Small intestine (tissue), 7 donors: ENCODE results near the gene CECR2. TPM values are rescaled to one million over a fixed set of nuclear protein-coding genes. Genes with fewer than 3 reads are reported as not detected.

Experiments
- DNase-seq, 2 donors: peaks; one replicate each; pipeline versions ENCODE4 v3.0.0 to v3.0.0-alpha.2; 2013
- FAIRE-seq: peaks from 2 replicates; lab custom pipeline; 2012; peaks lifted over from hg19 to GRCh38; lab: Jason Lieb, UNC
- H3K27ac ChIP-seq, 3 donors: one replicate each; pipeline ENCODE4 v1.5.1; 2013; ENCODE audit warnings: low read length in 2 of 3, mild to moderate bottlenecking in 2 of 3, control low read depth in 1 of 3, inconsistent platforms in 1 of 3, low read depth in 1 of 3, moderate library complexity in 1 of 3
- H3K27me3 ChIP-seq, 3 donors: one replicate each; pipeline ENCODE4 v1.6.1; 2013; ENCODE audit warnings: low read length in 3 of 3, inconsistent platforms in 1 of 3; ENCODE audit not compliant: control insufficient read depth in 3 of 3, insufficient read depth in 3 of 3
- H3K36me3 ChIP-seq, 3 donors: one replicate each; pipeline ENCODE4 v1.6.1; 2013; ENCODE audit warnings: low read length in 3 of 3, inconsistent platforms in 1 of 3, low read depth in 1 of 3, mild to moderate bottlenecking in 1 of 3, moderate library complexity in 1 of 3; ENCODE audit not compliant: control insufficient read depth in 3 of 3, insufficient read depth in 2 of 3
- H3K4me1 ChIP-seq, 3 donors: one replicate each; pipeline ENCODE4 v1.6.1; 2013; ENCODE audit warnings: low read length in 2 of 3, inconsistent platforms in 1 of 3, low read depth in 1 of 3, mild to moderate bottlenecking in 1 of 3, moderate library complexity in 1 of 3; ENCODE audit not compliant: control insufficient read depth in 3 of 3, insufficient read depth in 2 of 3
- H3K4me3 ChIP-seq, 3 donors: one replicate each; pipeline ENCODE4 v1.5.1; 2013; ENCODE audit warnings: low read length in 3 of 3, control low read depth in 1 of 3, inconsistent platforms in 1 of 3, low read depth in 1 of 3, mild to moderate bottlenecking in 1 of 3, moderate library complexity in 1 of 3
- H3K9me3 ChIP-seq, 2 donors: one replicate each; pipeline ENCODE4 v1.6.1; 2013; ENCODE audit warnings: low read depth in 1 of 2, low read length in 1 of 2; ENCODE audit not compliant: control insufficient read depth in 2 of 2, insufficient read depth in 1 of 2
- WGBS, 3 donors: extraction: QIAGEN DNeasy Blood & Tissue Kit; methylation state at CpG; one replicate each; pipeline ENCODE4 v1.1.7; 2013; 5-methylcytosine and 5-hydroxymethylcytosine counted together
- polyA plus RNA-seq, 4 donors: library from polyadenylated mRNA; stranded (reverse) in 3 of 4; unstranded in 1 of 4; fragments of 200-250 nt in 3 of 4; fragments of 120-200 nt in 1 of 4; gene quantifications; one replicate each; pipeline versions ENCODE4 v1.2.1 to v1.2.3, GENCODE V29; 2013
- donor health status: healthy with polysubstance abuse.
- donor health status: control.
- donor health status: control.
- donor health status: Bipolar disorder and iron deficiency.
- donor health status: healthy.

CECR2 gene
- polyA plus RNA-seq, 4 donors: under 0.01 to 0.84 (median 0.34) TPM

DNA sequence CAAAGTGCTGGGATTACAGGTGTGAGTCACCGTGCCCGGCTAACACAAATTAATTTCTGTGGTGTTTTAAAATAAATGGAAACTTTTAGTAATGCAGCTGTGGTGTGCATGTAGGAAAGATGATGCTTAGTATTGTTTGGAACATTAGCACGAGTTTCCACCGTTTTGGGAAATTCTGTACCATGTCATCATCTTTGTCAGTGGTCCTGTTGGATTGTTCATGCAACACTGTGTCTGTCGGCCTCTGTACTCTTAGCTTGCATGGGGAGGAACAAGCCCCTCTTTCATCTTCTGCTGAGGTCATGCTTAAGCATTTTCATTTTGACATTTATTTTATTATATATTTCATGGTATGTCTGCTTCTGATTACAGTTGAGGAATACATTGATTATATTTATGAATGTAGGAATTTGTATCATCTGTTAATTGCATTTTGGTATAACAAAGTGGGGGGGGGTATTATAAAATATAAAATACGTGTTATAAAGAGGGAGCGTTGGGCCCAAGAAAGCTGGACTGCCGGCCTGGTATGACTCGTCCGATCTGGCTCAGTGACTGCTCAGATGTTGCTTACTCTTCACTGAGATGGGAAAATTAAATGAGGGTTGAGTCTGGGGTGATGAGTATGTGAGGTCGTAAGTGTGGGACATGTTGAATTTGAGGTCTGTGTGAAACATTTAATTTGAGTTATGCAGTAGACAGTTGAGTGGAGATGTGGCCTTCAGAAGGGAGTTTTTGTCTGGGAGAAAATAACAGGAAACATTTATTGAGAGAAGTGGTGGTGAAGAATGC is 28.7 kb downstream of the CECR2 start:
- DNase-seq (no peak), FAIRE-seq (no peak)
- no peaks in the 10 kb centered on the region for H3K9me3 ChIP-seq
- H3K27ac ChIP-seq: no peak overlapping the region
- H3K36me3 ChIP-seq: no peaks in the 10 kb centered on the region
- H3K27me3 ChIP-seq: no peaks in the 10 kb centered on the region
- no peak overlapping the region for H3K4me3 ChIP-seq
- no peaks in the 10 kb centered on the region for H3K4me1 ChIP-seq
- WGBS, 3 donors: 81 to 89% (median 81%) methylated on average over 11 of the region's 11 CpGs

DNA sequence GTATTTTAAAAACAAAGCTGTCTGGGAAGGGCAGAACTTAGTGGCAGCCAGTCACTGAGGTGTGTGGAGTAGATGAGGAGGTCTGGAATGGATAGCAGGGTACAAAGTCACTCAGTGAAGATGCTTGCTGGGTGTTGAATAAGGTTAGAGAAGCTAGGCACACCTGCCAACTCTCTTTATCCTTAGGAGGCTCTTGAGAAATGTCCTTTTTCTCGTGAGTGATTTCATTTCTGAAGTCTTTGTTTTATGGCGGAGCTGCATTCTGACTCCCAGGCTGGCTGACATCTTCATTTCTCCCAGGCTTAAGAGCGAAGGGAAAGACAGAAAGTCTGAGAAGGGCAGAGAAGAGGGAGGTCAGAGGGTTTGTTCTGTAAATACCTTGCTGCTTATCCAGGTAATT is 31.0 kb downstream of the CECR2 start:
- H3K9me3 ChIP-seq: no peaks in the 10 kb centered on the region
- no peak overlapping the region for H3K27ac ChIP-seq
- DNase-seq (no peak), FAIRE-seq (no peak)
- H3K4me3 ChIP-seq: no peak overlapping the region
- no peaks in the 10 kb centered on the region for H3K36me3 ChIP-seq
- no peaks in the 10 kb centered on the region for H3K27me3 ChIP-seq
- 41 to 71% (median 71%) methylated on average over 3 of the region's 3 CpGs for WGBS, 3 donors
- H3K4me1 ChIP-seq: no peaks in the 10 kb centered on the region

DNA sequence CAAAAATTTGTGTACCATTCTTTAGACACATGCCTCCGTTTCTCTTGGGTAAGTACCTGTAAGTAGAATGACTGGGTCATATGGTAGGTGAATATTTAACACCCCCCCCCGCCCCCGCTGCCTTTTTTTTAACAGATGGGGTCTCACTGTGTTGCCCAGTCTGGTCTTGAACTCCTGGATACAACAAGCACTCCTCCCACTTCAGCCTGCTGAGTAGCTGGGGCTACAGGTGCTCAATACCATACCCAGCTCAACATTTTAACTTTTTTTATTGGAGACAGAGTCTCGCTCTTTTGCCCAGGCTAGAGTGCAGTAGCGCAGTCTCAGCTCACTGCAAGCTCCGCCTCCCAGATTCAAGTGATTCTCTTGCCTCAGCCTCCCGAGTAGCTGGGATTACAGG is 32.5 kb downstream of the CECR2 start:
- no peak overlapping the region for H3K4me3 ChIP-seq
- no peaks in the 10 kb centered on the region for H3K4me1 ChIP-seq
- H3K9me3 ChIP-seq: no peaks in the 10 kb centered on the region
- FAIRE-seq (no peak), DNase-seq (no peak)
- H3K36me3 ChIP-seq: no peaks in the 10 kb centered on the region
- WGBS, 3 donors: 83 to 92% (median 88%) methylated on average over 7 of the region's 7 CpGs
- H3K27ac ChIP-seq: no peak overlapping the region
- no peaks in the 10 kb centered on the region for H3K27me3 ChIP-seq

DNA sequence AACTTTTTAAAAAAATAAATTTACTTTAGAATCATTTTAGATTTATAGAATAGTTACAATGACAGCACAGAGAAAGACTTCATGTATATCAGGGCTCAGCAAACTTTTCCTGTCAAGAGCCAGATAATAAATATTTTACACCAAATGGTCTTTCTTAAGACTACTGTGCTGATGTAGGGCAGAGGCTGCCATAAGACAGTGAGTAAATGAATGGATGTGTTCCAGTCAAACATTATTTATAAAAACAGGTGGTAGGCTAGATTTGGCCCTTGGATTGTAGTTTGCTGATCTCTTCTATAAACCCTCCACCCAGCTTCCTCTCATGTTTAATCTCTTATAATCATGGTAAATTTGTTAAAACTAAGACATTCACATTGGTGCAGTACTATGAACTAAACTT is 33.0 kb downstream of the CECR2 start:
- Histone ChIP-seq H3K36me3 (no peaks in the 10 kb centered on the region), H3K4me1 (no peaks in the 10 kb centered on the region), H3K9me3 (no peaks in the 10 kb centered on the region), H3K4me3 (no peak overlapping the region), H3K27ac (no peak overlapping the region), H3K27me3 (no peaks in the 10 kb centered on the region)
- DNase-seq (no peak), FAIRE-seq (no peak)

DNA sequence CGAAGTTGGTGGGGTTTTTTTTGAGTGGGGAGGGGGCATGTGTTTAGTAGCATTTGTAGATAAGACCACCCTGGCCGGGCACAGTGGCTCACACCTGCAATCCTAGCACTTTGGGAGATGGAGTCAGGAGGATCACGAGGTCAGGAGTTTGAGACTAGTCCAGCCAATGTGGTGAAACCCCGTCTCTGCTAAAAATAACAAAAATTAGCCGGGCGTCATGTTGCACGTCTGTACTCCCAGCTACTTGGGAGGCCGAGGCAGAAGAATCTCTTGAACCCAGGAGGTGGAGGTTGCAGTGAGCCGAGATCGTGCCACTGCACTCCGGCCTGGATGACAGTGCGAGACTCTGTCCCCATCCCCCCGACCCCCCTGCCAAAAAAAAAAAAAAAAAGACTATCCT is 34.6 kb downstream of the CECR2 start:
- Histone ChIP-seq H3K9me3 (no peaks in the 10 kb centered on the region), H3K4me3 (no peak overlapping the region), H3K27ac (no peak overlapping the region), H3K27me3 (no peaks in the 10 kb centered on the region), H3K36me3 (no peaks in the 10 kb centered on the region), H3K4me1 (no peaks in the 10 kb centered on the region)
- 74 to 87% (median 84%) methylated on average over 13 of the region's 13 CpGs for WGBS, 3 donors
- DNase-seq (no peak), FAIRE-seq (no peak)

DNA sequence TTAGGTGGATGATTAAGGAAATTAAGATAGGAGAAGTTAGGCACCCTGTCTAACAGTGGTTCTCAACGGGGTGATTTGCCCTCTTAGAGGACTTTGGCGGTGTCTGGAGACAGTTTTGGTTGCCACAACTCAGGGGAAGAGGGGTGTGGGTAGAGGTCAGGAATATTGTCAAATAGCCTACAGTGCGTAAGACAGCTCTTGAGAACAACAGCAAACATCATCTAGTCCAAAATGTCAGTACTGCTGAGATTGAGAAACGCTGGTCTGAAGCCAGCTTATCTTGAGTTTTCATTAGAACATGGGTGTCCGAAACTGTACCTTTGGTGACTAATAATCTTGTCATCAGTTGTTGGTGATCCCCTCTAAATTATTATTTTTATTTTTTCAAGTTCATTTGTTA is 38.4 kb downstream of the CECR2 start:
- H3K4me1 ChIP-seq: no peaks in the 10 kb centered on the region
- WGBS, 3 donors: 63 to 78% (median 70%) methylated on average over 5 of the region's 5 CpGs
- H3K27ac ChIP-seq: no peak overlapping the region
- no peak for DNase-seq
- no peaks in the 10 kb centered on the region for H3K27me3 ChIP-seq
- H3K36me3 ChIP-seq: no peaks in the 10 kb centered on the region
- H3K9me3 ChIP-seq: no peaks in the 10 kb centered on the region
- no peak overlapping the region for H3K4me3 ChIP-seq
- FAIRE-seq: no peak

DNA sequence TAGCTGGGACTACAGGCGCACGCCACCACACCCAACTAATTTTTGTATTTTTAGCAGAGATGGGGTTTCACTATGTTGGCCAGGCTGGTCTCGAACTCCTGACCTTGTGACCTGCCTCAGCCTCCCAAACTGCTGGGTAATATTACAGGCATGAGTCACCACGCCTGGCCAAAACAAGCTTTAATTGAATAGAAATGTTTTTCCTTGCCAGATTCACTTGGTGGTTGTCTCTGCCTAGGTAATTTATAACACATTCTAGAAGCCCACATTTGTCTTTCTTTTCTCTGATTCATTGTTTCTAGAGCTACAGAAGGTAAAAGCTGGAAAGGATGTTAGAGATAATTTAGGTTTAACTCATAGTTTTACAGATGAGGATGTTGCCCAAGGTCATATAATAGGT is 41.3 kb downstream of the CECR2 start:
- Histone ChIP-seq H3K4me3 (no peak overlapping the region), H3K27me3 (no peaks in the 10 kb centered on the region), H3K36me3 (no peaks in the 10 kb centered on the region), H3K9me3 (no peaks in the 10 kb centered on the region), H3K4me1 (no peaks in the 10 kb centered on the region), H3K27ac (no peak overlapping the region)
- WGBS, 3 donors: 79 to 85% (median 85%) methylated on average over 4 of the region's 4 CpGs
- no peak for DNase-seq
- FAIRE-seq: no peak

DNA sequence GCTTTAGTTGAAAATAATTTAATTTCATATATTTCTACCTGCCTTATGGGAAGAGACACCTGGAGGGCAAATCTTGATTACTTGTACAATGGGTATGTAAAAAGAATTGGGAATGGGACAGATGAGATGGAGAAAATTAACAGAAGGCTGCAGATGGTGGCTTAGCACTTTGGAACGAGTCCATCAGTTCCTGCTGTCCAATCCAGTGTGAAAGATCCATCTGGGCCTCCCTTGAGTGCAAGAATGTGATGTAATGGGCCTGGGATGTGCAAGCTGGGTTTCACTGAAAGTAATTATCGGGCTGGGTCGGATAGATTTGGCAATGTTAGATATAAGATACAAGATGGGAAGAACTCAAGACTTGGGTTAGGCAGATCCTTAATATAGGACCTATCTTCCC is 42.0 kb downstream of the CECR2 start:
- no peaks in the 10 kb centered on the region for H3K4me1 ChIP-seq
- H3K4me3 ChIP-seq: no peak overlapping the region
- DNase-seq (no peak), FAIRE-seq (no peak)
- no peaks in the 10 kb centered on the region for H3K27me3 ChIP-seq
- H3K27ac ChIP-seq: no peak overlapping the region
- H3K36me3 ChIP-seq: no peaks in the 10 kb centered on the region
- H3K9me3 ChIP-seq: no peaks in the 10 kb centered on the region
- WGBS, 3 donors: 46 to 66% (median 50%) methylated on average over 3 of the region's 3 CpGs

DNA sequence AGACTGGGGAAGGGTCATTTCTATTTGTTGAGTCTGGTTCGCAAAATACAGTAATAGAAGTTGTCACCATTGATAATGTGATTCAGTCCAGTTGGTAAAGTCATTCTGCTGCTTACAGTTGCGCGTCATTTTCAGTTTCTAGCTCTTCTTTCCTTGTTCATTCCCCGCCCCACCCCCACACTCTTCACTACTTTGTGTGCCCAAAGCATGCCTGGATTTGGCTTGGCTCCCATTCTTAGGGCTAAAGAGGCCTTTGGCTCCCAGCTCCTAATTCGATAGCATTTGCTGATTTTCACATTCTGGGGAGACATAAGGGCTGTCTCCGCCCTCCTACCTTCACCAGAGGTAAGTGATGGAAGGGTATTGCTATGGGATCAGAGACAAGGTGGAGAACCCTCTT is 43.0 kb downstream of the CECR2 start:
- H3K27me3 ChIP-seq: no peaks in the 10 kb centered on the region
- H3K27ac ChIP-seq: no peak overlapping the region
- no peak for DNase-seq
- H3K36me3 ChIP-seq: no peaks in the 10 kb centered on the region
- H3K4me1 ChIP-seq: no peaks in the 10 kb centered on the region
- 82 to 88% (median 88%) methylated on average over 6 of the region's 6 CpGs for WGBS, 3 donors
- no peak overlapping the region for H3K4me3 ChIP-seq
- no peaks in the 10 kb centered on the region for H3K9me3 ChIP-seq
- no peak for FAIRE-seq
